ENCODE data around the gene SIRT3. TPM values are rescaled to one million over a fixed set of nuclear protein-coding genes. Genes with fewer than 3 reads are reported as not detected.
"Not testable (repeated sequence)": the region's sequence is repeated elsewhere in the genome, so short reads cannot be mapped to it uniquely, and the experiment has no call there.

Gene SIRT3
- total RNA-seq, 1 donor: 10.4 TPM

DNA sequence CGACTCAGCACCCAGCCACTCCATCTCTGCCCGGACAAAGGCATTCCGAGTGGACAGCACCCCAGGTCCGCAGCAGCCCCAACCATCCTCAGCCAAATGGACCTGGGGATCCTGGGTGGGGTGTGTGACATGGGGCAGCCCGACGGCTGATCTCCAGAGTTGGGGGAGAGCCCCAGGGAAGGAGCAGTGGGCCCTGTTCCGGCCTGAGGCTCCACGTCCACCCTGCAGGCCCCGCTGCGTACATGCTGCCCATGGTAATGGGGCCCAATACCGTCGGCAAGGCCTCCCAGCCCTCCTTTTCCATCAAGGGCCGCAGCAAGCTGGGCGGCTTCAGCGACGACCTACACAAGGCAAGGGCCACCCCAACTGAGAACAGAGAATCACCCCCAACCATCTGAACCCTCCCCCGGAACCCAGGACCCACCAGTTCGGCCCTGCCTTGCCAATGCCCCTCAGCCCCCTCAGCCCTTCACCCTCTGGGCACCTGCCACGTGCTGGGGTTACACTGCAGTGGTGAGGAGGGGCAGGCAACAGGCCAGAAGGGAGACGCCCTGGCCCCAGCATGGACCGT, 37.8 kb downstream of the SIRT3 start:
- TF ChIP-seq, protein P1, sequence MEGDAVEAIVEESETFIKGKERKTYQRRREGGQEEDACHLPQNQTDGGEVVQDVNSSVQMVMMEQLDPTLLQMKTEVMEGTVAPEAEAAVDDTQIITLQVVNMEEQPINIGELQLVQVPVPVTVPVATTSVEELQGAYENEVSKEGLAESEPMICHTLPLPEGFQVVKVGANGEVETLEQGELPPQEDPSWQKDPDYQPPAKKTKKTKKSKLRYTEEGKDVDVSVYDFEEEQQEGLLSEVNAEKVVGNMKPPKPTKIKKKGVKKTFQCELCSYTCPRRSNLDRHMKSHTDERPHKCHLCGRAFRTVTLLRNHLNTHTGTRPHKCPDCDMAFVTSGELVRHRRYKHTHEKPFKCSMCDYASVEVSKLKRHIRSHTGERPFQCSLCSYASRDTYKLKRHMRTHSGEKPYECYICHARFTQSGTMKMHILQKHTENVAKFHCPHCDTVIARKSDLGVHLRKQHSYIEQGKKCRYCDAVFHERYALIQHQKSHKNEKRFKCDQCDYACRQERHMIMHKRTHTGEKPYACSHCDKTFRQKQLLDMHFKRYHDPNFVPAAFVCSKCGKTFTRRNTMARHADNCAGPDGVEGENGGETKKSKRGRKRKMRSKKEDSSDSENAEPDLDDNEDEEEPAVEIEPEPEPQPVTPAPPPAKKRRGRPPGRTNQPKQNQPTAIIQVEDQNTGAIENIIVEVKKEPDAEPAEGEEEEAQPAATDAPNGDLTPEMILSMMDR (IDR thresholded peaks at IDR 0.05; ENCODE audit: insufficient read depth, low read depth, low read length): no peak
- DNase-seq (ENCODE audit: low read depth): no peak
- H3K4me3 ChIP-seq (ENCODE audit: low read depth, low read length): no peak overlapping the region

DNA sequence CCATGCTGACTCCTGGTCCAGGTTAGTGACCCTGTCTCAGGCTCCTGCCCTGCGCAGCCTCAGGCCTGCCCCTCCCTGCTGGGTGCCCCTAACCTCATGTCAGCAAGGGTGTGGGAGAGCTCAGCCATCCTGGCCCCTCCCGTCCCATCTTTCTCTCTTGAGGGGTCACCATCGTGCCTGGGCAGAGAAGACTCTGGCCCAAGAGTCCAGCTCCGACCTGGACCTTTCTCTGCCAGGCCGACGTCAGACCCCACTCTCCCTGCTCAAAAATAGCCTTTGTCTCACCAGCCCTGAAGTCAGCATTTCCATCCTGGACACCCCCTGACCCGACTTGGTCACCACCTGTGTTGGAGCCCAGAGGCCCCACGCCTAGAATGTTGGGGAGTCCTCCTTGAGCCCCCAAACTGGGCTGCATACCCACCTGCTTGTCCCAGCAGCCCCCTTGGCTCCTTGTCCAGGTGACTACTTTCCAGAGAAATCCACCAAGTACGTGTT, 38.4 kb downstream of the SIRT3 start:
- TF ChIP-seq, protein P1 (IDR thresholded peaks at IDR 0.05; ENCODE audit: insufficient read depth, low read depth, low read length): no peak
- no peak overlapping the region for H3K4me3 ChIP-seq (ENCODE audit: low read depth, low read length)
- DNase-seq (ENCODE audit: low read depth): no peak

DNA sequence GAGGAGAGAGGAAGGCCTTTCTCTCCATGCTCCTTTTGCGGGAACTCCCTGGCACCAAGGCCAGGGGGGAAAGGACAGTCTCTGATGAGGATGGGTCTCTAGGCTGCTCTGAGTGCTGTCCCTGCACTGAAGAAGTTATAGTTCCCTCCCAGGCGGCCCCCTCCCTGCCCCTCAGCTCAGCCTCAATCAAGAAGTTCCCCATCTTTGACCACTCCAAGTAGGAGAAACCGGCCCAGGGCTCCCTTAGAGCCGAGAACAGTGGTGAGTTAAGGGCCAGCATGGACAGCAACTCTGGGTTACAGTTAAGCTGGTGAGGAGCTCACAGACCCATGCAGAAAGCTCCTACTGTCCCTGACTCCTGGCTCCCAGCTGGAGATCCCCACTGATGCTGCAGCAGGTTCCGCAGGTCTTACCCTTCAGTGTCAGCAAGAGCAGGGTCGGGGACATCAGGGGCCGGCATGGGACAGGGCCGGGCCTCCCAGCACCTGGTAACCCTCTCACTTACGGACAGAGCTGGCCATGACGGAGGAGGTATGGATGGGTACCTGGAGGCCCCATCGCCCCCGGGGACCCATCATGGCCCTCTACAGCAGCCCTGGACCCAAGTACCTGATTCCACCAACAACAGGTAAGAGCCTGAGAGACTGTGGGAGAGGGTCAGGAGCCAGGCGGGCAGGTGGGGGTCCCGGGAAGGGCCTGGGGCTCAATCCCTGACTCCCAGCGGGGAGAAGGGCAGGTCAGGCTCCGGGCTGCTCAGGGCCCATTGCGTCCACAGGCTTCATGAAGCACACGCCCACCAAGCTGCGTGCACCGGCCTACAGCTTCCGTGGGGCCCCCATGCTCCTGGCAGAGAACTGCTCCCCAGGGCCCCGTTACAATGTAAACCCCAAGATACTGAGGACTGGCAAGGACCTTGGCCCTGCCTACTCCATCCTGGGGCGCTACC, 39.1 kb downstream of the SIRT3 start:
- TF ChIP-seq, protein P1 (IDR thresholded peaks at IDR 0.05; ENCODE audit: insufficient read depth, low read depth, low read length): no peak
- no peak for DNase-seq (ENCODE audit: low read depth)
- no peak overlapping the region for H3K4me3 ChIP-seq (ENCODE audit: low read depth, low read length)

DNA sequence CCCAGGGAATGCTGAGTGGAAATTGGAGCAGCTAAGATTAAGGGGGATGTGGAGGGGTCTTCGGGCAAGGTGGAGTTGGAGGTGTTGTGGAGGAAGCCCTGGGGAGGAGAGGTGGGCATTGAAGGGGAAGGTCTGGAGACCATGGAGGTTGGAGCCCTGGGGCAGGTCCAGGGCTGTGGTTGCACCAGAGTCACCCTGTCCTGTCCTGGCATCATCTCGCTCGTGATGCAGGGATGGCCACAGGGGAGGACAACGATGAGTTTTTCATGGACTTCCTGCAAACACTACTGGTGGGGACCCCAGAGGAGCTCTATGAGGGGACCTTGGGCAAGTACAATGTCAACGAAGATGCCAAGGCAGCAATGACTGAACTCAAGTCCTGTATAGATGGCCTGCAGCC, 42.7 kb downstream of the SIRT3 start:
- not testable (repeated sequence) for DNase-seq (ENCODE audit: low read depth); H3K4me3 ChIP-seq (ENCODE audit: low read depth, low read length)

DNA sequence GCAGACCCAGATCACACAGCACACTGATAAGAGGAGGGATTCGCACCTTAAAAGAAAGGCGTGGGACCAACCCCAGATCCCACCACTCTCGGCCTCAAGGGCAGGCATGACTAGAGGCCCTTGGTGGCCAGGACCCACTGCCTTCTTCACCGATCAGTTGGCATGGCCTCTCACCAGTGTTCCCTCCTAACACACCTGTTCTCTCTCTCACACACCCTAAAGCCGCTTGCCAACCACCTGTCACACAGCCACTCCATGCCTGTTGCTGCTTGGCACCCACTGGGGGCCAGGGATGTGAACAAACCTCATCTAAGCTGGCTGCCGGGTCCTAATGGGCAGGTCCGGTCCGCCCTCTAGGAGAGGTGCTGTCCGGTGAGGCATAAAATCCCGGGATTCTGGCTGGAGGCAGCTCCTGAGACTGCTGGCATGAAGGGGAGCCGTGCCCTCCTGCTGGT, 43.4 kb downstream of the SIRT3 start, which contains the start of gene SCGB1C1:
TSS of gene SCGB1C1 (plus strand) at position 405 of the 455 bp plus-strand sequence. CDS start at position 427, 22 bp downstream.
- DNase-seq (ENCODE audit: low read depth); H3K4me3 ChIP-seq (ENCODE audit: low read depth, low read length): not testable (repeated sequence)

DNA sequence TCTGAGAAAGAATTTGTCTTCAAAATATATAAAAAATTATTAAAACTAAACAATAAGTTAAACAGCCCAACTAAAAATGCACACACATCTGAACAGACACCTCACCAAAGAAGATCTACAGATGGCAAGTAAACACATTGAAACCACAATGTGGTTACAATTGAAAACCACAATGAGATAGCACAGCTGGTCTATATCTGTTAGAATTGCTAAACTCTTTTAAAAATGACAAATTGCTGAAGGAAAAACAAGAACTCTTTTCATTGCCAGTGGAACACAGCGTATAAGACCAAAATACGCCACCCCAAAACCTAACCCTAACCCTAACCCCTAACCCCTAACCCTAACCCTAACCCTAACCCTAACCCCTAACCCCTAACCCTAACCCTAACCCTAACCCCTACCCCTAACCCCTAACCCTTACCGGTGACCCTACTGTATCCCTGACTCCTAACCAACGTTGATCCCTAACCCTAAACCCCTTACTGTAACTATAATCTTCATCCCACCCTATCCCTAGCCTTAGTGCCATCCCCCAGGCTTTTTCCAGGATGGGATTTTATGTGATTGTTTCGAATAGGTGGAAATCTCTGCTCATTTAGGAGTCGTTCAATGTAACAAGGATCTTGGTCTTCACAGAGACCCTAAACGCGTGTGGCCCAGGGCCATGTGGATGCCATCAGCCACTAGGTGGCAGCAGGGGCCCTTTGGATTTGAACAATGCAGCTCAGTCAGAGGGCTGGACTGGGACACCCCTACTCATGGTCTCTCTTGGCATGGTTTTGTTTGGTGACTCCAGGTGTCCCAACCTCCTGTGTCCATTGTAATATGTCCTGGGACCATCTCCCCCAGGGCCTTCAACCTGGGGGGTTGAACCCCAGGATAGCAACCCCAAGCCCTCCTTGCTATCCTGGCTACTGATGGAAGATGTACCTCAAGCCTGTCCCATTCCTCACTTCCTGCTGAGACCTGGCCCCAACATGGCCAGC, 44.4 kb downstream of the SIRT3 start:
- not testable (repeated sequence) for DNase-seq (ENCODE audit: low read depth); H3K4me3 ChIP-seq (ENCODE audit: low read depth, low read length)
- TF ChIP-seq, protein P1 (IDR thresholded peaks at IDR 0.05; ENCODE audit: insufficient read depth, low read depth, low read length): peak; percentile 21

DNA sequence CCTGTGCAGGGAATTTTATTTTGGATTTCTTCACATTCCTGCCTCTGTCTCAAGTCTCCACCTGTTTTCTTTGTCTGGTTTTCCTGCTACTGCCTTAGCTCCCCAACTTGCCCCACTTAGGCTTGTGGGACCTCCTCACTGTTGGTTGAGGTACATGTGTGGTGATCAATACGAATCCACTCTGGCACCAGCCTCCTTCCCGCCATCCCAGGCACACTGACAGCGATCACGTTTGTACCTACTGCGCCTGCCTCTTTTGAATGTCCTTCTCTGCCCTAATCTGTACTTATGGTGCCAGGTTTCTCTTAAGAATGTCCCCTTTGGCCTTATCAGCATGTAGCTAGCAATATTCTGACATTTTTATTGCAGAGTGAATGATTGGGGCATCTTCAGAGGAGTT, 45.6 kb downstream of the SIRT3 start:
- not testable (repeated sequence) for H3K4me3 ChIP-seq (ENCODE audit: low read depth, low read length); DNase-seq (ENCODE audit: low read depth)
